GM12892 (cell line): ENCODE measurements around the gene ITGA3.

Experiments used
- POLR2AphosphoS5 ChIP-seq: IDR thresholded peaks from 2 replicates; pipeline ENCODE4 v1.6.1; 2011; ENCODE audit warnings: low read depth, low read length, control low read depth
- TAF1 ChIP-seq: IDR thresholded peaks from 2 replicates; pipeline ENCODE4 v1.6.1; 2011; ENCODE audit warnings: low read depth, mild to moderate bottlenecking, control low read depth, low read length, borderline replicate concordance

DNA sequence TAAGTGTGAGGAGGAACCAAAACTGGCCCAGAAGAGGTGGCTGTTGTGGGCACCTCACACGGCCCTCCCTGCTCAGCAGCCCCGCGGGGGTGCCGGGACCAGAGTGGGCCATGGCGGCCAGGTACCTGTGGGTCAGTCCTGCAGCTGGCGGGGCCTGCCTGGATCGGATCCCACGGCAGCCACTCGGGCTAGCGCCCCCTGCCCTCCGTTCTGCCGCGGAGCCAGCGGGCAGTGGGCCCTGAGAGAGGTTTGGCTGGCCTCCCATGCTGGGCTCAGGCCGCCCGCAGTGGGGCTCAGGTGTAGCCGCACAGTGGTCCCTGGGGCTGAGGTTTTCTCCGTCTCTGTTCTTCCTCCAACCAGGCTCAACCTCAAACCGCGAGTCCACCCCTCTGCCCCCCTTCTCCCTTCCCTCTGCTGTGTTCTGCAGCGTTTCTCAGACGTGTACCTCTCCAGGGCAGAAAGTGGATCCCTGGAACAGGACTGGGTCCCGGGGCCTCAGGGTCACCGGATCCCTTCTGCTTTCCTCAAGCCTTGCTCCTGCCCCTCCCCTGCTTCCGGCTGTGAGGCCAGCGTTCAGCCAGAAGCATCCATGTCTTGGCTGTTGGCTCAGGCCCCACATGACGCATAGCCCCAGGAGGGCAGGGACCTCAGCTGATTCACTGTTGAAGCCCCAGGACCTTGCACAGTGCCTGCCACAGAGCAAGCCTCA lies 28.6 kb upstream of the ITGA3 start:
- no peak for TF ChIP-seq TAF1
- TF ChIP-seq POLR2AphosphoS5, result no peak
